ENCODE results near the gene NCBP2L. TPM values are rescaled to one million over a fixed set of nuclear protein-coding genes. Genes with fewer than 3 reads are reported as not detected.

Gene NCBP2L
- total and polyA plus RNA-seq, 2 of the 8 experiments (the other 6 are each of a cell fraction or from before 2014, with no cell fraction given): not detected

DNA sequence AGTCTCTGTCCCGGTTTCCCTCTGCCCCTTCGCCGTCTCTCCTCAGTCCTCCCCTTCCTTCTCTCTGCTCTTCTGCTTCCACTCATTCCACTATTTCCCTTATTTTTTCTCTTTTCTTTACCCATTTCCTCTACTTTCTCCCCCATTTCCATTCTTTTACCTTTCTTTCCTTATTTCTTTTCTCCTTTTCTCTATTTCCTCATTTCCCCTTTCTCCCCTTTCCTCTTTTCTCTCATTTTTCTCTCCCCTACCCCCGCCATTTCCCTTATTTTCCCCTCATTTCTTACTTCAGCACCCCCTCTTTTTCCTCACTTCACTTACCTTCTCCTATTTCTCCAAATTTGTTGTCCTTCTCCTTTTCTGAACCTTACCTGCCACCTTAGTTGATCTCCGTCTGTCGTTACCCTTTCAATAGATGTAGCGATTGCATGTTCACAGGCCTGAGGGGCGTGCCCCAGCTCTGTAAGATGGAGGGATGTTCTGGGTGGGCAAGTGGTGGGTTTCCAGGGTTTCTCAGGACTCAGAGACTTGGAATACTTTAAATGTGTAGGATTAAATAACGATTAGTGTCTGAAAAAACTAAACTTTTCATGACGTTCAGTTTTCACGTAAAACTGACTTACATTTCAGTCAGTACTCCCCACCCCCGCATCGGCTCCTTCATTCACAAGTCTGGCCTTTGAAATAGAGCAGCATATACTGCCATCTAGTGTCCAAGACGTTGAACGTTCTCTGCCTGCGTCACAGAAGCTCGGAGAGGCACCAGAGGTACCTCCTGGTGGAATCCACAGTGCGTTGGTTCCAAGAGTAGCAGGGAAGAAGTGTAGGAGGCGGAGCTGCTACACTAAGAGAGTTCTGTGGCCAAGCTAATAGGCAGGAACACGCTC lies 641 bp upstream of the NCBP2L start (continued):
- TF ChIP-seq CHD1 (IDR thresholded peaks at IDR 0.05; ENCODE audit: low read depth, low read length): no peak
